Measurements from ENCODE around the gene SBNO2. TPM values are rescaled to one million over a fixed set of nuclear protein-coding genes. Genes with fewer than 3 reads are reported as not detected.

SBNO2 gene
- total and polyA plus RNA-seq, 2 experiments from 2014 or later, result 6.9 to 35.4 TPM

DNA sequence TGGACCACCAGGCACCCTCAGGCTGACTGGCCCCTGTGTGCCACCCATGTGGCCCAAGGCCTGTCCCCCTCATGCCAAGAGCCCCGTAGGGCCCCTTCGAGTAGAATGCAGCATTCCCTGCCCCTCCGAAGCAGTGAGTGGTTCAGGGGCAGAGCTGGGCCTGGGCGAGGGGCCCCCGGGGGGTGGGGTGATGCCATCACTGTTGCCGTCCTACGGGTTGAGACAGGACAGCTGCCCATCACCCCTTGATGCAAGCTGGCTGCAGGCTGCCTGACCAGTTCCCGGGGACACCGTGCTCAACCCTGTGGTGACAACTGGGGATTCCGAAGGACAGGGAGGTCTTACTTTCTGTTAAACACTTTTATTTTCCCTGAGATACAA lies 4.7 kb downstream of the SBNO2 start (continued):
- TF ChIP-seq, protein P1, sequence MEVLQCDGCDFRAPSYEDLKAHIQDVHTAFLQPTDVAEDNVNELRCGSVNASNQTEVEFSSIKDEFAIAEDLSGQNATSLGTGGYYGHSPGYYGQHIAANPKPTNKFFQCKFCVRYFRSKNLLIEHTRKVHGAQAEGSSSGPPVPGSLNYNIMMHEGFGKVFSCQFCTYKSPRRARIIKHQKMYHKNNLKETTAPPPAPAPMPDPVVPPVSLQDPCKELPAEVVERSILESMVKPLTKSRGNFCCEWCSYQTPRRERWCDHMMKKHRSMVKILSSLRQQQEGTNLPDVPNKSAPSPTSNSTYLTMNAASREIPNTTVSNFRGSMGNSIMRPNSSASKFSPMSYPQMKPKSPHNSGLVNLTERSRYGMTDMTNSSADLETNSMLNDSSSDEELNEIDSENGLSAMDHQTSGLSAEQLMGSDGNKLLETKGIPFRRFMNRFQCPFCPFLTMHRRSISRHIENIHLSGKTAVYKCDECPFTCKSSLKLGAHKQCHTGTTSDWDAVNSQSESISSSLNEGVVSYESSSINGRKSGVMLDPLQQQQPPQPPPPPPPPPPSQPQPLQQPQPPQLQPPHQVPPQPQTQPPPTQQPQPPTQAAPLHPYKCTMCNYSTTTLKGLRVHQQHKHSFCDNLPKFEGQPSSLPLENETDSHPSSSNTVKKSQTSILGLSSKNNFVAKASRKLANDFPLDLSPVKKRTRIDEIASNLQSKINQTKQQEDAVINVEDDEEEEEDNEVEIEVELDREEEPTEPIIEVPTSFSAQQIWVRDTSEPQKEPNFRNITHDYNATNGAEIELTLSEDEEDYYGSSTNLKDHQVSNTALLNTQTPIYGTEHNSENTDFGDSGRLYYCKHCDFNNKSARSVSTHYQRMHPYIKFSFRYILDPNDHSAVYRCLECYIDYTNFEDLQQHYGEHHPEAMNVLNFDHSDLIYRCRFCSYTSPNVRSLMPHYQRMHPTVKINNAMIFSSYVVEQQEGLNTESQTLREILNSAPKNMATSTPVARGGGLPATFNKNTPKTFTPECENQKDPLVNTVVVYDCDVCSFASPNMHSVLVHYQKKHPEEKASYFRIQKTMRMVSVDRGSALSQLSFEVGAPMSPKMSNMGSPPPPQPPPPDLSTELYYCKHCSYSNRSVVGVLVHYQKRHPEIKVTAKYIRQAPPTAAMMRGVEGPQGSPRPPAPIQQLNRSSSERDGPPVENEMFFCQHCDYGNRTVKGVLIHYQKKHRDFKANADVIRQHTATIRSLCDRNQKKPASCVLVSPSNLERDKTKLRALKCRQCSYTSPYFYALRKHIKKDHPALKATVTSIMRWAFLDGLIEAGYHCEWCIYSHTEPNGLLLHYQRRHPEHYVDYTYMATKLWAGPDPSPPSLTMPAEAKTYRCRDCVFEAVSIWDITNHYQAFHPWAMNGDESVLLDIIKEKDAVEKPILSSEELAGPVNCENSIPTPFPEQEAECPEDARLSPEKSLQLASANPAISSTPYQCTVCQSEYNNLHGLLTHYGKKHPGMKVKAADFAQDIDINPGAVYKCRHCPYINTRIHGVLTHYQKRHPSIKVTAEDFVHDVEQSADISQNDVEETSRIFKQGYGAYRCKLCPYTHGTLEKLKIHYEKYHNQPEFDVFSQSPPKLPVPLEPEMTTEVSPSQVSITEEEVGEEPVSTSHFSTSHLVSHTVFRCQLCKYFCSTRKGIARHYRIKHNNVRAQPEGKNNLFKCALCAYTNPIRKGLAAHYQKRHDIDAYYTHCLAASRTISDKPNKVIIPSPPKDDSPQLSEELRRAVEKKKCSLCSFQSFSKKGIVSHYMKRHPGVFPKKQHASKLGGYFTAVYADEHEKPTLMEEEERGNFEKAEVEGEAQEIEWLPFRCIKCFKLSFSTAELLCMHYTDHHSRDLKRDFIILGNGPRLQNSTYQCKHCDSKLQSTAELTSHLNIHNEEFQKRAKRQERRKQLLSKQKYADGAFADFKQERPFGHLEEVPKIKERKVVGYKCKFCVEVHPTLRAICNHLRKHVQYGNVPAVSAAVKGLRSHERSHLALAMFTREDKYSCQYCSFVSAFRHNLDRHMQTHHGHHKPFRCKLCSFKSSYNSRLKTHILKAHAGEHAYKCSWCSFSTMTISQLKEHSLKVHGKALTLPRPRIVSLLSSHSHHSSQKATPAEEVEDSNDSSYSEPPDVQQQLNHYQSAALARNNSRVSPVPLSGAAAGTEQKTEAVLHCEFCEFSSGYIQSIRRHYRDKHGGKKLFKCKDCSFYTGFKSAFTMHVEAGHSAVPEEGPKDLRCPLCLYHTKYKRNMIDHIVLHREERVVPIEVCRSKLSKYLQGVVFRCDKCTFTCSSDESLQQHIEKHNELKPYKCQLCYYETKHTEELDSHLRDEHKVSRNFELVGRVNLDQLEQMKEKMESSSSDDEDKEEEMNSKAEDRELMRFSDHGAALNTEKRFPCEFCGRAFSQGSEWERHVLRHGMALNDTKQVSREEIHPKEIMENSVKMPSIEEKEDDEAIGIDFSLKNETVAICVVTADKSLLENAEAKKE (CRISPR knock-in tag; IDR thresholded peaks at IDR 0.05), result no peak

DNA sequence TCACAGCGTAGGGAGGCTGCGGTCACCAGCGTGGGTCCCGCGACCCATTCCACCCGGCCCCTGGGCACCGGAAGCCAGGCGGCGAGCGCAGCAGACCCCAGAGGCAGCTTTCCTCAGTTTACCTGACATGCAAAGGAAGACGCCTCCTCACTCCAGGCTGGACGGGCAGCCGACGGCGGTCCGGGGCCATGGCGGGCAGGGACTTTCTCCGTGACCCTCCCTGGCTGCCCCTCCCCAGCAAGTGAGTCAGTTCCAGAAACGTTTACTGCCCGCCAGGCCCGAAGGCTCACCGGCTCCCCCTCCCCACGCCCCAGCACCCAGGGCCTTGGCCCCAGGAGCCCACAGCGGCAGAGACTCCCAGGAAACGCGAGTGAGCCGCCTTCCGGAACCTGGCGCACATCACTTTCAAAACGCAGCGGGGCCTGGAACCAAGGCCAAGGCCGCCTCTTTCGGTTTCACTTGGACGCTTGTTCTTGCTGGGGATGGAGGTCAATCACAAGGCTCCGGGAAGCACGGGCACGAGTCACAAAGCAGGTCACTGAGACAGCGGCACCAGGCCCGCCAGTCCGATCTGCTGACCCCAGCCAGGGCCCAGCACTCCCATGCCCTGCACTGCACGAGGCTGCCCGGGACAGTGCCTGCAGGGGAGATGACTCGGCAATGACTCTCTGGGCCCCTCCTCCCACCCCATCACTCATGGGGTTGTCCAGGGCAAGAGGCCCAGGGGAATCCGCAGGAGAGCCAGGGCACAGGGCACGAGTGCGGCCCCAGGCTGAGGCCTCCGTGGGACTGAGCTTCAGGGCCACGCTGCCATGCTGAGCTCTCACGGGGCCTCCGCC lies 5.3 kb downstream of the SBNO2 start:
- no peak overlapping the region for H3K4me2 ChIP-seq
- peaks cover 8% of the 10 kb centered on the region; the same call in 2 of the 3 replicates for H3K36me3 Mint-ChIP-seq (ENCODE audit: low read depth)
- H3K79me2 ChIP-seq (replicated peaks; ENCODE audit: insufficient read depth), result peaks cover 63% of the 10 kb centered on the region
- H3K4me3 Mint-ChIP-seq, result no peak overlapping the region
- no peak for DNase-seq (ENCODE audit: low spot score)
- H2AFZ ChIP-seq, result no peak overlapping the region
- H3K4me1 ChIP-seq (ENCODE audit: insufficient read depth), result no peaks in the 10 kb centered on the region
- H3K27ac Mint-ChIP-seq, result peak overlapping the region; percentile 93
- H3F3A ChIP-seq (replicated peaks; ENCODE audit: low read depth), result peaks cover 23% of the 10 kb centered on the region; the same call in 1 of the 2 replicates
- H3K36me3 ChIP-seq (ENCODE audit: insufficient read depth), result no peaks in the 10 kb centered on the region
- no peaks in the 10 kb centered on the region for H3K9me2 ChIP-seq (ENCODE audit: insufficient read depth)
- peaks cover 22% of the 10 kb centered on the region for H3K27me3 Mint-ChIP-seq (ENCODE audit: insufficient read depth, low read depth, poor library complexity)
- H4K20me1 ChIP-seq (replicated peaks; ENCODE audit: insufficient read depth), result peaks cover 5% of the 10 kb centered on the region; the same call in 1 of the 2 replicates
- H3K4me1 Mint-ChIP-seq, result peaks cover 25% of the 10 kb centered on the region
- H3K4me3 ChIP-seq, result no peak overlapping the region
- ATAC-seq, result peak; percentile 10
- no peaks in the 10 kb centered on the region for H3K27me3 ChIP-seq (ENCODE audit: insufficient read depth)
- no peaks in the 10 kb centered on the region; the same call in 2 of the 3 replicates for H3K9me3 Mint-ChIP-seq
- H3K27ac ChIP-seq (ENCODE audit: low read depth), result peak overlapping the region; percentile 50; the same call in 1 of the 2 replicates
- TF ChIP-seq, protein P1 (CRISPR knock-in tag; IDR thresholded peaks at IDR 0.05), result no peak
- TF ChIP-seq JUNB (IDR thresholded peaks at IDR 0.05; ENCODE audit: unreplicated experiment) (no peak), EZH2phosphoT487 (IDR thresholded peaks at IDR 0.05; ENCODE audit: unreplicated experiment) (no peak)
- TF ChIP-seq, protein P2, sequence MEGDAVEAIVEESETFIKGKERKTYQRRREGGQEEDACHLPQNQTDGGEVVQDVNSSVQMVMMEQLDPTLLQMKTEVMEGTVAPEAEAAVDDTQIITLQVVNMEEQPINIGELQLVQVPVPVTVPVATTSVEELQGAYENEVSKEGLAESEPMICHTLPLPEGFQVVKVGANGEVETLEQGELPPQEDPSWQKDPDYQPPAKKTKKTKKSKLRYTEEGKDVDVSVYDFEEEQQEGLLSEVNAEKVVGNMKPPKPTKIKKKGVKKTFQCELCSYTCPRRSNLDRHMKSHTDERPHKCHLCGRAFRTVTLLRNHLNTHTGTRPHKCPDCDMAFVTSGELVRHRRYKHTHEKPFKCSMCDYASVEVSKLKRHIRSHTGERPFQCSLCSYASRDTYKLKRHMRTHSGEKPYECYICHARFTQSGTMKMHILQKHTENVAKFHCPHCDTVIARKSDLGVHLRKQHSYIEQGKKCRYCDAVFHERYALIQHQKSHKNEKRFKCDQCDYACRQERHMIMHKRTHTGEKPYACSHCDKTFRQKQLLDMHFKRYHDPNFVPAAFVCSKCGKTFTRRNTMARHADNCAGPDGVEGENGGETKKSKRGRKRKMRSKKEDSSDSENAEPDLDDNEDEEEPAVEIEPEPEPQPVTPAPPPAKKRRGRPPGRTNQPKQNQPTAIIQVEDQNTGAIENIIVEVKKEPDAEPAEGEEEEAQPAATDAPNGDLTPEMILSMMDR (conservative IDR thresholded peaks at IDR 0.05; ENCODE audit: low read depth in 2 of 2), result no peak

All from GM23338 (cell line).